Amniotic stem cell (primary cell): ENCODE measurements around the gene BEX4.

Experiments used
- DNase-seq: peaks from one replicate; lab custom pipeline; 2025; lab: John Stamatoyannopoulos, UW

Gene BEX4

DNA sequence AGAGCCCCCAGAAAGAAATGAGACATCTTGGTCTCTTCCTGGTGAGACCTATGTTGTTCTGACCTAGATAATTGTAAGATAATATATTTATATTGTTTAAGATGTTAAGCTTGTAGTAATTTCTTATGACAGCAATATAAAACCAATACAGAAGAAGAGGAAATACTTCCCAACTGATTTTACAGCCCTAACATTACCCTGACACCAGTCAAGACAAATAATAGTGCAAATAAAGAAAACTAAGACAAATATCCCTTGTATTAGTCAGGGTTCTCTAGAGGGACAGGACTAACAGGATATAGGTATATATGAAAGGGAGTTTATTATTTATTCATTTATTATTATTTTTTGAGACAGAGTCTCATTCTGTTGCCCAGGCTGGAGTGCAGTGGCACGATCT lies 21.4 kb downstream of the BEX4 start:
- DNase-seq, result no peak

DNA sequence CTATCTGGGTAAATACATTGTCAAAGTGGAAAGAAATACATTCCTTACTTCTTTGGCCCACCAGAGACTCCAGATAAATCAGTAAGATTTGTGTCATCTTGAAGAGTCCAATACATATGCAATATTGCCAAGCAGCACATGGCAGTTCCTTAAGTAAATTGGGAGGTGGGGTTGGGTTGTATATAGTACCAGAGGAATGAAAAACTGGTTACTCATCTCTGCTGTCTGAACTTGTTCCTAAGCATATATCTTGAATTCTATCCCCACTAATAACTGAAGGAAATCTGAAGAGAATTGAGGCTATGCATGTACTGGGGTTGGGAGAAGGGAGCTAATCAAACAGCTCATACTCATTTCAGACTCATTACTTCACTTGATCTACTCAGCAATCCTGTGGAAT lies 25.2 kb downstream of the BEX4 start:
- no peak for DNase-seq

DNA sequence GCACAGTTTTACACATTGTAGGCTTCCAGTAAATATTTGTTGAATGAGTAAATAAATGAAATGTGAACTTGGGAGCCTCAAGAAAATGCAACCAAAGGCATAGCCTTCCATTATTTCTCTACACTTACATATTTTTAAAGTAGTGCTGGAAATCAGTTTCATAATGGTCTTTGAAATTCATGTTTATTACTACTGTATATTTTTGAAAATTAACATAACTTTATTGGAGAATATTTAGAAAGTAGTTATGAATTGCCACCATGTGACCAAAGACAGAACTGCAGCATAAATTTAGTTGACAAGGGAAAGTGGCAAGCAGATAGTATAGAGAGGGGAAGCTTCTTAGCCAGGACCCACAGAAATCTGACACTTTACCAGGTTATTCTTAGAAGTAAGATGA lies 33.6 kb downstream of the BEX4 start:
- DNase-seq, result no peak

DNA sequence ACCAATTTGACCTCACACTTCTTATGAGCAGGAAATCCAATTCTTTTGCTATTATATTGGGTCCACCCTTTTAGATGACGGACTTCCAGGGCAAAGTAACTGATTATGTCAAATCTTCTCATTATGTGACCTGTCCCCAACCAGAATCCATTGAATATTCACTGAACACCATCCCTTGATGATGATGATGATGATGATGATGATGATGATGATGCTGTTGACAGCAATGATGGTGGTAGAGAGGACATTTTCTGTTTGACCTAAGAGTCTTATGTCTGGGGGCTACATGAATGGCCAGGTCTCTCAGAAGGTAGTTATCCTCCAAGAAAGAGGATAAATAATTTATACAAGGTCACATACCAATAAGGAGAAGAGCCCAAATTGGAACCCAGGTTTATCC lies 34.9 kb downstream of the BEX4 start:
- DNase-seq, result no peak

DNA sequence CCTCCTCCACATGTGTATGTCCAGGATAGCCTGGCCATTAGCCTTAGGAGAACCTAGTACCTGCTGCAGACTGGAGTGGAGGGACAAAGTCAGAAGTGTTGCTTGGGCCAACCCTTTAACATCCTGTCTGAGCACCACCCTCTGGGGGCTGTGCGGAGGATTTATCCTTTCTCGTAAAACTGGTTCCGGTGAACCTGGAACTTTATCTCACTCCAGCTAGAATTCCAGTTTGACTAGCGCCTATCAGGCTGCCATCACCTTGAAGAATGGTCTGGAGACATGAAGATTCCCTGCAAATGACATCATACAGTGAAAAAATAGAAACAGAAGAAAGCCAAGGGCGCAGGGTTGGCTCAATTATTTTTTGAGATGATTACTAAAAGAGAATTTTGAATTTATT lies 36.1 kb downstream of the BEX4 start:
- no peak for DNase-seq

DNA sequence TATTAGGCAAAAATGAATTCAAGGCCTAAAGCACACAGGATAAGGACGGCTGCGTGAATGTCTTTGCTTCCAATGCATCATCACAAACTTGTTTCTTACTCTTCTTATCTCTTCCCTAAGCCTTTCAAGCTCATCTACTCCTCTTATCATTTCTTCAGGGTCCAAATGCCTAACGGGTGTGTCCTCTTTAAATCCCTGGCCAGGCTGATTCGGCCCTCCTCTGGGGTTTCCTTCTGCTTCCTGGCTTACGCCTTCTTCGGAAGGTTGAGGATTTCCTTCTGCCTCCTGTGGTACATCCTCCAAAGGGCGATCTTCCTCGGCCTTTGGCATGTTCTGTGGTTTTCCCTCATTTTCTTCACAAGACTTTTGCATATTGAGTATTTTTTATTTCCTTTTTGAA lies 38.7 kb downstream of the BEX4 start:
- DNase-seq, result no peak

DNA sequence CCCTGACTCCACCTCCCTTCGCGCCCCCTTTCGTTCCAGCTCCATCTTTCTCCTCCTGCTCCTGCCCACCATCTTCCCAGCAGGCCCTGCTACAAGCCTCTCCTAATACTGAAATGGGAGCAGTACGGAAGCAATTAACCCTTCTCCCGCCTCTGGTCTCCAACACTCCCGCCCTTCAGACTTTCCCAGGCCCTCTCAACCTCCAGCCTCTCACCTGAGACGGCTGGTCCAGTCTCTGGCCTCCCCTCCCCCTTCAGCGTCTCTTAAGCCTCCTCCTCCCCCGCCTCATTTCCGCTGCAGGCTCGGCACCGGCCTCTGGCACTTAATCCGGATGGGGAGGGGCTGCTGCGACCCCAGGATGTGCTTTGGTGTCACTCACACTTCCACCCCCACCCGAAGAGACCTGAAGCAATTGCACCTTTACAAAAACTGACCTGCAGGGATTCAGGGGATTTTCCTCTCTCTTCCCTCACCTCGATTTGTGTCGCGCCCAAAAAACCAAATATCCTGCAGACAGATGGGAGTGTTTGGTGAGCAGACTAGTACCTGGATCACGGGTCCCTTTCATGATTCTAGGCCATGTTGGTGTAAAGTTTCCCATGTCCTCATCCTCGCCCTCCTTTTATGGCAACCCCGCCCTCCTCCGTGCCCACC lies 39.4 kb downstream of the BEX4 start:
- no peak for DNase-seq

DNA sequence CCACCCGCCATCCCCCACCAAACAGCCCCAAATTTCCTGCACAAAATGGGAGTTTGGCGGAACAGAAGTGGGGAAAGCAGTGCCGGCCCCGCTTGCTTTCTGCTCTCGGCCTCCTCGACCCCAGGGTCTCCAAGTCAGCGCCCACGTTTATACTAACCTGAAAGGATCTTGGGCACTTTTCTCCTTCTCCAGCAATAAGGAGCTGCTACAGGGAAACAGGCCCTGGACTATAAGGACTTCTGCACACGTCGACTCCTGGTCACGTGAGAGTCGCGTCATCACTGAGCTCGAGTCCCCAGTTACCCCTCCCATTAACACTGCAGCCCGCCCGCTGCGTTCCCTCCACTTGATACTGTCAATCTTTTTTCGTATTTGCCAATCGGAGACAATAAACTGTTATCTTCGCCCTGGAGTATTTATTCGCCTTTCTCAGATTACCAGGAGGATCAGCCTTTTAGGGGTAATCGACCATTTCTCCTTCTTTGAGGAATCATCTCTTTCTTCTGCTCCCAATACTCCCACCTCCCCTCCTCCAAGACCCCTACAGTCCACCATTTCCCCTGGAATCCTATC lies 40.1 kb downstream of the BEX4 start, which contains the start of gene TCEAL8:
Gene TCEAL8, minus strand, starts transcription at position 235 of the 573 bp plus-strand sequence. CDS start 1,176 bp downstream, outside the sequence.
- peak; percentile 30 for DNase-seq

DNA sequence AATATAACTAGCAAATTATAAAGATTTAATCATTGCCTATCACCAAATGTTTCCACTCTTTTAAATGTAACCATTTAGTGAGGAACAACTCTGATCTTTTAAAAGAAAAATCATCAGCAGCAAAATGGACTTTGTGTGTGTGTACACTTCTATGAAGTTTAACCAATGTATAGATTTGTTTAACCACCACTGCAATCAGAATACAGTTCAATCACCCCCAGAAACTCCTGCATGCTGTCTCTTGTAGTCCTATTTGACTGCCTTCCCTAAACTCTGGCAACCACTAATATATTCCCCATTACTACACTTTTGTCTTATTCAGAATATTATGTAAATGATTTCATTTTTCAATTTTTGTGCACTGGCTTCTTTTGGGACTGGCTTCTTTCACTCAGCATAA lies 41.7 kb downstream of the BEX4 start:
- DNase-seq, result no peak

DNA sequence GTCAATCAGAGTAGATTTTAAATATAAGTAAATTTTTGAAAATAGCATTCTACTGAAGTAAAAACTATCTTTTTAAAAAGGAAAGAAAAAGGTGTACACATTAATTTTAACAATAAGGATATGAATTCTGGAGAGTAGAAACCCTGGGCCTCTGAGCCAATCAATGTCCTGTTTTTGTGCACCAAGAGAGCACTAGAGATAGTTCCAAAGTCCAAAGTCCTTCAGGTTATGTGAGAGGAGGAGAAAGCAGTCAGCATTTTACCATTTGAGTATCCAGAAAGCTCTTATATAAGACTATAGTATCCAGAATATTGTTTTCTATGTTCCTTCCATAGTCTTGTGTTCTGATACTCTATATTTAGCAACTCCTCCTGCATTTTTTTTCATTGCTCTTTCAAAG lies 43.4 kb downstream of the BEX4 start:
- no peak for DNase-seq
